ENCODE data around the gene DPP3. TPM values are rescaled to one million over a fixed set of nuclear protein-coding genes. Genes with fewer than 3 reads are reported as not detected.

The DPP3 gene
- total RNA-seq, 1 experiment from 2014 or later: 86.7 TPM

DNA sequence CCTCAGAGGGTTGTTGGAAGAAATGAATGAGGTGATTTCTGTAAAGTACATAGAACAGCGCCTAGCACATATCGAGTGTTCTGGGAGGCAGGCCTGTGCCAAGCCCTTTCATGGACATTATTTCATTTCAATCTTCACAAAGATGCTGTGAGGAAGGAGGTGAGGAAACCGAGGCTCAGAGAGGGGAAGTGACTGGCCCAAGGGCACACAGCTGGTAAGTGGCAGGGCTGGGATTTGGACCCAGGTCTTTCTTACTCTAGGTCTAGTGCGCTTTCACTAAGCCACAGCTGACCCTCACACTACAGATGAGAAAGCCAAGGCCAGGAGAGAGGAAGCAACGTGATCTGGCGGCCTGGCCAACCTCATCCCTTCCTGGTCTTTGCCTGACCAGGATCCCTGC is 11.5 kb upstream of the DPP3 start (continued):
- TF ChIP-seq, protein P1, sequence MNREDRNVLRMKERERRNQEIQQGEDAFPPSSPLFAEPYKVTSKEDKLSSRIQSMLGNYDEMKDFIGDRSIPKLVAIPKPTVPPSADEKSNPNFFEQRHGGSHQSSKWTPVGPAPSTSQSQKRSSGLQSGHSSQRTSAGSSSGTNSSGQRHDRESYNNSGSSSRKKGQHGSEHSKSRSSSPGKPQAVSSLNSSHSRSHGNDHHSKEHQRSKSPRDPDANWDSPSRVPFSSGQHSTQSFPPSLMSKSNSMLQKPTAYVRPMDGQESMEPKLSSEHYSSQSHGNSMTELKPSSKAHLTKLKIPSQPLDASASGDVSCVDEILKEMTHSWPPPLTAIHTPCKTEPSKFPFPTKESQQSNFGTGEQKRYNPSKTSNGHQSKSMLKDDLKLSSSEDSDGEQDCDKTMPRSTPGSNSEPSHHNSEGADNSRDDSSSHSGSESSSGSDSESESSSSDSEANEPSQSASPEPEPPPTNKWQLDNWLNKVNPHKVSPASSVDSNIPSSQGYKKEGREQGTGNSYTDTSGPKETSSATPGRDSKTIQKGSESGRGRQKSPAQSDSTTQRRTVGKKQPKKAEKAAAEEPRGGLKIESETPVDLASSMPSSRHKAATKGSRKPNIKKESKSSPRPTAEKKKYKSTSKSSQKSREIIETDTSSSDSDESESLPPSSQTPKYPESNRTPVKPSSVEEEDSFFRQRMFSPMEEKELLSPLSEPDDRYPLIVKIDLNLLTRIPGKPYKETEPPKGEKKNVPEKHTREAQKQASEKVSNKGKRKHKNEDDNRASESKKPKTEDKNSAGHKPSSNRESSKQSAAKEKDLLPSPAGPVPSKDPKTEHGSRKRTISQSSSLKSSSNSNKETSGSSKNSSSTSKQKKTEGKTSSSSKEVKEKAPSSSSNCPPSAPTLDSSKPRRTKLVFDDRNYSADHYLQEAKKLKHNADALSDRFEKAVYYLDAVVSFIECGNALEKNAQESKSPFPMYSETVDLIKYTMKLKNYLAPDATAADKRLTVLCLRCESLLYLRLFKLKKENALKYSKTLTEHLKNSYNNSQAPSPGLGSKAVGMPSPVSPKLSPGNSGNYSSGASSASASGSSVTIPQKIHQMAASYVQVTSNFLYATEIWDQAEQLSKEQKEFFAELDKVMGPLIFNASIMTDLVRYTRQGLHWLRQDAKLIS (CRISPR knock-in tag; IDR thresholded peaks at IDR 0.05; ENCODE audit: borderline replicate concordance): no peak
- TF ChIP-seq SP1 (CRISPR knock-in tag; conservative IDR thresholded peaks at IDR 0.05) (no peak), SMAD4 (CRISPR knock-in tag; IDR thresholded peaks at IDR 0.05) (no peak), ETV6 (CRISPR knock-in tag; IDR thresholded peaks at IDR 0.05) (no peak)
- TF ChIP-seq, protein P2, sequence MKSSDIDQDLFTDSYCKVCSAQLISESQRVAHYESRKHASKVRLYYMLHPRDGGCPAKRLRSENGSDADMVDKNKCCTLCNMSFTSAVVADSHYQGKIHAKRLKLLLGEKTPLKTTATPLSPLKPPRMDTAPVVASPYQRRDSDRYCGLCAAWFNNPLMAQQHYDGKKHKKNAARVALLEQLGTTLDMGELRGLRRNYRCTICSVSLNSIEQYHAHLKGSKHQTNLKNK (CRISPR knock-in tag; IDR thresholded peaks at IDR 0.05): no peak
- TF ChIP-seq, protein P3, sequence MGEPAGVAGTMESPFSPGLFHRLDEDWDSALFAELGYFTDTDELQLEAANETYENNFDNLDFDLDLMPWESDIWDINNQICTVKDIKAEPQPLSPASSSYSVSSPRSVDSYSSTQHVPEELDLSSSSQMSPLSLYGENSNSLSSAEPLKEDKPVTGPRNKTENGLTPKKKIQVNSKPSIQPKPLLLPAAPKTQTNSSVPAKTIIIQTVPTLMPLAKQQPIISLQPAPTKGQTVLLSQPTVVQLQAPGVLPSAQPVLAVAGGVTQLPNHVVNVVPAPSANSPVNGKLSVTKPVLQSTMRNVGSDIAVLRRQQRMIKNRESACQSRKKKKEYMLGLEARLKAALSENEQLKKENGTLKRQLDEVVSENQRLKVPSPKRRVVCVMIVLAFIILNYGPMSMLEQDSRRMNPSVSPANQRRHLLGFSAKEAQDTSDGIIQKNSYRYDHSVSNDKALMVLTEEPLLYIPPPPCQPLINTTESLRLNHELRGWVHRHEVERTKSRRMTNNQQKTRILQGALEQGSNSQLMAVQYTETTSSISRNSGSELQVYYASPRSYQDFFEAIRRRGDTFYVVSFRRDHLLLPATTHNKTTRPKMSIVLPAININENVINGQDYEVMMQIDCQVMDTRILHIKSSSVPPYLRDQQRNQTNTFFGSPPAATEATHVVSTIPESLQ (CRISPR knock-in tag; IDR thresholded peaks at IDR 0.05): no peak

DNA sequence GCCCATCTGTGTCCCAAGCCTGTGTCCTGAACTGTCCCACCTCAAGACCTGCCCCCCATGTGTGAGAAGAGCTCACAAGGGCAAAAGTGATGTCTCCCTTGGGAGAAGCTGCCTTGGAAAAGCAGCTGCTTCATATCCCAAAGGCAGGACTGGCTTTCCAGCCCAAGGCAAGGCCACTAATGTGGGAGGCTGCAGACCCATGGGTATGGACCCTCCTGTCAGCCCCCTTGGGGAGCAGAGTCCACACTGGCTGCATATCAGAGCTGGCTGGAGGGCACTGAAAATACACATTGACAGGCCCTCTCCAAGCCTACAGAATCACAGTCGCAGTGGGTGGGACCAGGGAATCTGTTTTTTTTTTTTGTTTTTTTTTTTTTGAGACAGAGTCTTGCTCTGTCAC is 10.8 kb upstream of the DPP3 start:
- ChIA-PET POLR2A (interaction anchor here (0.7 to 2.8 kb wide), 2 partner anchors 11 to 12 kb away, joined by 7 to 8 read pairs; partner anchors contain the start of gene DPP3), CTCF (interaction anchor here (0.7 to 2.9 kb wide), 8 partner anchors 9 to 209 kb away, joined by 3 to 13 read pairs (median 7); partner anchors contain the start of genes DPP3 and MRPL11)
- H3K4me1 Mint-ChIP-seq: peaks cover 41% of the 10 kb centered on the region
- TF ChIP-seq ESRRA (CRISPR knock-in tag; IDR thresholded peaks at IDR 0.05; ENCODE audit: borderline replicate concordance): no peak
- TF ChIP-seq, protein P4, sequence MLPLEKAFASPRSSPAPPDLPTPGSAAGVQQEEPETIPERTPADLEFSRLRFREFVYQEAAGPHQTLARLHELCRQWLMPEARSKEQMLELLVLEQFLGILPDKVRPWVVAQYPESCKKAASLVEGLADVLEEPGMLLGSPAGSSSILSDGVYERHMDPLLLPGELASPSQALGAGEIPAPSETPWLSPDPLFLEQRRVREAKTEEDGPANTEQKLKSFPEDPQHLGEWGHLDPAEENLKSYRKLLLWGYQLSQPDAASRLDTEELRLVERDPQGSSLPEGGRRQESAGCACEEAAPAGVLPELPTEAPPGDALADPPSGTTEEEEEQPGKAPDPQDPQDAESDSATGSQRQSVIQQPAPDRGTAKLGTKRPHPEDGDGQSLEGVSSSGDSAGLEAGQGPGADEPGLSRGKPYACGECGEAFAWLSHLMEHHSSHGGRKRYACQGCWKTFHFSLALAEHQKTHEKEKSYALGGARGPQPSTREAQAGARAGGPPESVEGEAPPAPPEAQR (CRISPR knock-in tag; IDR thresholded peaks at IDR 0.05): no peak
- TF ChIP-seq, protein P5, sequence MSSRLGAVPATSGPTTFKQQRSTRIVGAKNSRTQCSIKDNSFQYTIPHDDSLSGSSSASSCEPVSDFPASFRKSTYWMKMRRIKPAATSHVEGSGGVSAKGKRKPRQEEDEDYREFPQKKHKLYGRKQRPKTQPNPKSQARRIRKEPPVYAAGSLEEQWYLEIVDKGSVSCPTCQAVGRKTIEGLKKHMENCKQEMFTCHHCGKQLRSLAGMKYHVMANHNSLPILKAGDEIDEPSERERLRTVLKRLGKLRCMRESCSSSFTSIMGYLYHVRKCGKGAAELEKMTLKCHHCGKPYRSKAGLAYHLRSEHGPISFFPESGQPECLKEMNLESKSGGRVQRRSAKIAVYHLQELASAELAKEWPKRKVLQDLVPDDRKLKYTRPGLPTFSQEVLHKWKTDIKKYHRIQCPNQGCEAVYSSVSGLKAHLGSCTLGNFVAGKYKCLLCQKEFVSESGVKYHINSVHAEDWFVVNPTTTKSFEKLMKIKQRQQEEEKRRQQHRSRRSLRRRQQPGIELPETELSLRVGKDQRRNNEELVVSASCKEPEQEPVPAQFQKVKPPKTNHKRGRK (CRISPR knock-in tag; IDR thresholded peaks at IDR 0.05; ENCODE audit: borderline replicate concordance): no peak
- no peak for TF ChIP-seq KAT7 (CRISPR knock-in tag; IDR thresholded peaks at IDR 0.05; ENCODE audit: borderline replicate concordance)
- no peak for TF ChIP-seq MXD4 (CRISPR knock-in tag; IDR thresholded peaks at IDR 0.05; ENCODE audit: borderline replicate concordance)
- no peak for TF ChIP-seq ZBTB21 (CRISPR knock-in tag; IDR thresholded peaks at IDR 0.05; ENCODE audit: borderline replicate concordance)
- TF ChIP-seq ZNF423 (CRISPR knock-in tag; IDR thresholded peaks at IDR 0.05): no peak
- no peak for TF ChIP-seq FOXJ3 (CRISPR knock-in tag; IDR thresholded peaks at IDR 0.05; ENCODE audit: borderline replicate concordance)
- TF ChIP-seq, protein P6, sequence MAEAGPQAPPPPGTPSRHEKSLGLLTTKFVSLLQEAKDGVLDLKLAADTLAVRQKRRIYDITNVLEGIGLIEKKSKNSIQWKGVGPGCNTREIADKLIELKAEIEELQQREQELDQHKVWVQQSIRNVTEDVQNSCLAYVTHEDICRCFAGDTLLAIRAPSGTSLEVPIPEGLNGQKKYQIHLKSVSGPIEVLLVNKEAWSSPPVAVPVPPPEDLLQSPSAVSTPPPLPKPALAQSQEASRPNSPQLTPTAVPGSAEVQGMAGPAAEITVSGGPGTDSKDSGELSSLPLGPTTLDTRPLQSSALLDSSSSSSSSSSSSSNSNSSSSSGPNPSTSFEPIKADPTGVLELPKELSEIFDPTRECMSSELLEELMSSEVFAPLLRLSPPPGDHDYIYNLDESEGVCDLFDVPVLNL (CRISPR knock-in tag; IDR thresholded peaks at IDR 0.05; ENCODE audit: borderline replicate concordance, low read depth): no peak
- no peak for TF ChIP-seq SP1 (CRISPR knock-in tag; conservative IDR thresholded peaks at IDR 0.05)
- TF ChIP-seq IRF2 (CRISPR knock-in tag; IDR thresholded peaks at IDR 0.05; ENCODE audit: borderline replicate concordance, low read depth): no peak
- TF ChIP-seq NFATC4 (CRISPR knock-in tag; IDR thresholded peaks at IDR 0.05): no peak
- no peak for TF ChIP-seq TCF7 (CRISPR knock-in tag; IDR thresholded peaks at IDR 0.05; ENCODE audit: low read depth)
- TF ChIP-seq, protein P7, sequence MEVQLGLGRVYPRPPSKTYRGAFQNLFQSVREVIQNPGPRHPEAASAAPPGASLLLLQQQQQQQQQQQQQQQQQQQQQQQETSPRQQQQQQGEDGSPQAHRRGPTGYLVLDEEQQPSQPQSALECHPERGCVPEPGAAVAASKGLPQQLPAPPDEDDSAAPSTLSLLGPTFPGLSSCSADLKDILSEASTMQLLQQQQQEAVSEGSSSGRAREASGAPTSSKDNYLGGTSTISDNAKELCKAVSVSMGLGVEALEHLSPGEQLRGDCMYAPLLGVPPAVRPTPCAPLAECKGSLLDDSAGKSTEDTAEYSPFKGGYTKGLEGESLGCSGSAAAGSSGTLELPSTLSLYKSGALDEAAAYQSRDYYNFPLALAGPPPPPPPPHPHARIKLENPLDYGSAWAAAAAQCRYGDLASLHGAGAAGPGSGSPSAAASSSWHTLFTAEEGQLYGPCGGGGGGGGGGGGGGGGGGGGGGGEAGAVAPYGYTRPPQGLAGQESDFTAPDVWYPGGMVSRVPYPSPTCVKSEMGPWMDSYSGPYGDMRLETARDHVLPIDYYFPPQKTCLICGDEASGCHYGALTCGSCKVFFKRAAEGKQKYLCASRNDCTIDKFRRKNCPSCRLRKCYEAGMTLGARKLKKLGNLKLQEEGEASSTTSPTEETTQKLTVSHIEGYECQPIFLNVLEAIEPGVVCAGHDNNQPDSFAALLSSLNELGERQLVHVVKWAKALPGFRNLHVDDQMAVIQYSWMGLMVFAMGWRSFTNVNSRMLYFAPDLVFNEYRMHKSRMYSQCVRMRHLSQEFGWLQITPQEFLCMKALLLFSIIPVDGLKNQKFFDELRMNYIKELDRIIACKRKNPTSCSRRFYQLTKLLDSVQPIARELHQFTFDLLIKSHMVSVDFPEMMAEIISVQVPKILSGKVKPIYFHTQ (CRISPR knock-in tag; IDR thresholded peaks at IDR 0.05): no peak
- TF ChIP-seq, protein P8, sequence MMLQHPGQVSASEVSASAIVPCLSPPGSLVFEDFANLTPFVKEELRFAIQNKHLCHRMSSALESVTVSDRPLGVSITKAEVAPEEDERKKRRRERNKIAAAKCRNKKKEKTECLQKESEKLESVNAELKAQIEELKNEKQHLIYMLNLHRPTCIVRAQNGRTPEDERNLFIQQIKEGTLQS (CRISPR knock-in tag; conservative IDR thresholded peaks at IDR 0.05): no peak
- TF ChIP-seq, protein P9, sequence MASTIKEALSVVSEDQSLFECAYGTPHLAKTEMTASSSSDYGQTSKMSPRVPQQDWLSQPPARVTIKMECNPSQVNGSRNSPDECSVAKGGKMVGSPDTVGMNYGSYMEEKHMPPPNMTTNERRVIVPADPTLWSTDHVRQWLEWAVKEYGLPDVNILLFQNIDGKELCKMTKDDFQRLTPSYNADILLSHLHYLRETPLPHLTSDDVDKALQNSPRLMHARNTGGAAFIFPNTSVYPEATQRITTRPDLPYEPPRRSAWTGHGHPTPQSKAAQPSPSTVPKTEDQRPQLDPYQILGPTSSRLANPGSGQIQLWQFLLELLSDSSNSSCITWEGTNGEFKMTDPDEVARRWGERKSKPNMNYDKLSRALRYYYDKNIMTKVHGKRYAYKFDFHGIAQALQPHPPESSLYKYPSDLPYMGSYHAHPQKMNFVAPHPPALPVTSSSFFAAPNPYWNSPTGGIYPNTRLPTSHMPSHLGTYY (CRISPR knock-in tag; IDR thresholded peaks at IDR 0.05): no peak
- H3K27me3 Mint-ChIP-seq (ENCODE audit: low read depth): no peaks in the 10 kb centered on the region; the same call in 1 of the 2 replicates
- H3K4me3 Mint-ChIP-seq: no peak overlapping the region
- no peaks in the 10 kb centered on the region for H3K9me3 Mint-ChIP-seq
- no peak for ATAC-seq
- H3K27ac Mint-ChIP-seq: no peak overlapping the region
- DNase-seq (ENCODE audit: low spot score): no peak
- H3K36me3 Mint-ChIP-seq: peaks cover 2% of the 10 kb centered on the region; the same call in 1 of the 2 replicates

Data from WTC11 (cell line).